ENCODE data around the gene IL2RA. TPM values are rescaled to one million over a fixed set of nuclear protein-coding genes. Genes with fewer than 3 reads are reported as not detected.
A peak's percentile ranks its signal among the peaks of the same experiment; 100 is the strongest.

The IL2RA gene
- total RNA-seq, 1 donor from 2014 or later: 2.3 TPM

GRCh38 chr10:6086375-6087233 is 24.4 kb upstream of the IL2RA start:
- ATAC-seq (ENCODE audit: poor library complexity): peak; percentile 79
- intact Hi-C loops (cut with DNase I): loop anchor here (5.0 kb wide), 1 partner anchor 316 kb away; no protein-coding TSS in a partner anchor
- peak; percentile 95 for DNase-seq

- no peak for ATAC-seq (ENCODE audit: poor library complexity)
These were observed 21.6 kb upstream of the IL2RA start for GRCh38 chr10:6083523-6084475.

DNA sequence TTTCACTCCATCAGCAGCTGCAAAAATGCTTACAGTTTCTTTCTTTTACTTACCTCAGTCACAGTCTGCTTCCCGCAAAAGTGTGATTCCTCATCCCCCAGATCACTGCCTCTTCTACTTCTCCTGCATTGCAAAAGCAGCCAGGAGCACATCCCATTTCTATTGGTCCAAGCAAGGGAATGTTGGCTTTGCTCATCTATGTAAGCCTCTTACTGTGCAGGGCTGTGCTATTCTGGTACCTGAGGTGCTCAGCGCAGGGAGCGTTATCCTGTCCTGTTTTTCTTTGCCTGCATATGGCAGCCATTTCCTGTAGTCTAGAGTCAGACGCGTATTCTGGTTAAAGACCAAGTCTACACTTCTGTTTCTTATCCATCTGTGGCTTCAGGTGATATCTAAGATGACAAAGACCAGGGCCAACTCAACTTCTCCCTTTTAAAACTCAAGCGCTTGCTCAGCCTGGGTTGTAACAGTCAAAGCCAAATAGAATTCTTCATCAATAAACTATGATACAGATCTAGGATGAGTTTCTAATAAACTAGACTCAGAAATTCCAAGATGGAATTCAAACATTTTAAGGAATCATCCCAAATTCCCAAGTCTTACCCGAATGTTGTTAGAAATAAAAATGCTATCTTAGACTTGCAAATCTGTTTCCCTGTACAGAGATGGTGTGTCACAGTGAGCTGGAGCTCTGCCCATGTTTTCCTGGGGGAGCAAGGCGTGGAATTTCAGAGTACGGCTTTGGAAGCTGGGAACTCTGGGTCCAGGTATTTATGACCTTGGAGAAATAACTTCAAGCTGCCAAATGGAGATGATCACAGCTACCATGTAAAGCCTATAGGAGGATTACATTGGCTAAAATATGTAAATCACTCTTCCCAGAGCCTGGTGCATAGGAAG is 20.6 kb upstream of the IL2RA start:
- DNase-seq (peak; percentile 65), ATAC-seq (ENCODE audit: poor library complexity) (peak; percentile 39)
- intact Hi-C loops (cut with DNase I): loop anchor here (5.0 kb wide), 1 partner anchor 70 kb away; no protein-coding TSS in a partner anchor

More at GRCh38 chr10:6083523-6084475, 21.6 kb upstream of the IL2RA start:
- intact Hi-C loops (cut with DNase I): loop anchor here (5.0 kb wide), 1 partner anchor 71 kb away; no protein-coding TSS in a partner anchor
- no peak for DNase-seq

DNA sequence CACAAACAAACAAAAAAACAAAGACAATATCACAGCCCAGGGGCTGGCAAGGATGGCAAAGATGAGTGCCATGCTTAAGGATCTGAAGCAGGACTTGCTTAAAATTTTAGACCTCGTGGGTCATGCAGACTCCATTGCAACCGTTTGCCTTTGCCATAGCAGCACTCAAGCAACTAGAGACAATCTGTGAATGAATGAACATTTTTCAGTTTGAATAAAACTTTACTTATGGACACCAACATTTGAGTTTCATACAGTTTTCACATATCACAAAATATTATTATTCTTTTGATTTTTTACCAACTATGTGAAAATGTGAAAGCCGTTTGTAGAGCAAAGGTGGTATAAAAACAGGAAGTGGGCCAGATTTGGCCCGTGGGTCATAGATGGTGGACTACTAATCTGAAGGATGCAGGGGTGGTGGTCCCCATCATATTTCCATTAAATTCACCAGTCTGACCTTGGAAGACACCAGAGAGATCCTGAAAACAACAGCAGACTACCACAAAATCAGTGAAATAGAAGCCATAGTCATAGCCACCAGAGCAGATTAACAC is 18.3 kb upstream of the IL2RA start:
- intact Hi-C loops (cut with DNase I): loop anchor here (5.0 kb wide), 1 partner anchor 68 kb away; no protein-coding TSS in a partner anchor
- DNase-seq: no peak
- no peak for ATAC-seq (ENCODE audit: poor library complexity)

GRCh38 chr10:6079044-6079443 is 16.9 kb upstream of the IL2RA start:
- intact Hi-C loops (cut with DNase I): no loop called here
- ATAC-seq (ENCODE audit: poor library complexity) (no peak), DNase-seq (no peak)

DNA sequence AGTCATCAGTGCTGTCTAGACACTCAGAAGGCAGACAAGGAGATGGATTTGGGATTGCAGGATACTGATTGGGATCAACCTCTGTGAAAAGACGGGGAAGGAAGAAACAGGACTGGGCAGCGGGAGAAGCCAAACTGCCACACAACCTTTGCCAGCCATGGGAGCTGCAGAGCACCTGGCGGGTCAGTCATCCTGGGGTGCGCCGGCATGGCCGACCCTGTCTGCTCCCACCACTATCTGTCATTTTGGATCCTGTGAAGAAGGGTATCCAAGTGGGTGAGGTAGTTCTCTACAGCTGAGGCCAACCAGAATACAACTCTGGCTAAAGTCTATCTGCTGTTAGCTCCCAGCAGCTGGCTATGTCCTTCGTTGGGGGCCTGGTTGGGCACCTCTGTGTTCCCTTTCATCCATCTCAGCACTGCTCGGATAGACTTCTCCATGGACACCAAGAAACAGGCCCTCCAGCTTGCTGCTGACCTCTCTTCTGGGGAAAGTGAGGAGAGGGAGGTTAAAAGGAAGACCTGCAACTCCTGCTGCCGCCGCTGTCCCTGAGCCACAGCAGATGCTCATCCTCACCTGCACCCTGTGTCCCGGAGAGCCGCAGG is 15.0 kb upstream of the IL2RA start:
- no peak for ATAC-seq (ENCODE audit: poor library complexity)
- no peak for DNase-seq
- intact Hi-C loops (cut with DNase I): no loop called here

DNA sequence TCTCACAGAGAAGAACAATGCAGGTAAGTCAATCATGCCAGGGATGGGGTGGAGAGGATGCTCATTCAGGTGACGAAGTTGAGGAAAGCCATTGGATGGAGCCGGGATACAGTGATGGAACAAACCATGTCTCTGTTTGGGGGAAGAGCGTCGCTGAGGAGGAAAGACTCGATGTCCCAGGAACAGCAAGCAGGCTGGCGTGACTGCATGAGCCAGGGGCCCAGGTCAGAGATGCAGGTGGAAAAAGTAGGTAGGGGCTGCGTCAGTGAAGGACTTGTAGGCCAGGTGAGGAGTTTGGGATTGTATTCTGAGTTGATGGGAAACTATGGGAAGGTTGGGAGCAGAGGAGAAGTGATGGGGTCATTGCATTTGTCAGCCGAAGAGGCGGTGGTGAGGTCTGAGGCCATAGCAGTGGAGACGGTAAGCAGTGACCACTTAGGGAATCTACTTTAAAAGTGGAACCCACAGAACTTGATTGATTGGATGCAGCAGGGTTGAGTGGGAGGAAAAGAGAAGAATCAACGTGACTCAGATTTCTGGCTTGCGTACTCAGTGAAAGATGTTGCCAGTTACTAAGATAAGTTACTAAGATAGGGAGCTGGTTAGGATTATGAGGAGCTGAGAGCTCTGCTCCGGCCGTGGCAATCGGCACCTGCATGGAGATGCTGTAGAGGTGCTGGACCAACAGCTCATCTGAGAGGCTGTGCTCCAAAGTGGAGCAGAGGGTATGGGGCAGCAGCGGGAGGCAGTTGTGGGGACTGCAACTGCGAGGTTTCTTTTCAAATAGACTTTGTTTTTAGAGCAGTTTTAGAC is 12.5 kb upstream of the IL2RA start:
- ATAC-seq (ENCODE audit: poor library complexity) (no peak), DNase-seq (no peak)
- intact Hi-C loops (cut with DNase I): no loop called here

DNA sequence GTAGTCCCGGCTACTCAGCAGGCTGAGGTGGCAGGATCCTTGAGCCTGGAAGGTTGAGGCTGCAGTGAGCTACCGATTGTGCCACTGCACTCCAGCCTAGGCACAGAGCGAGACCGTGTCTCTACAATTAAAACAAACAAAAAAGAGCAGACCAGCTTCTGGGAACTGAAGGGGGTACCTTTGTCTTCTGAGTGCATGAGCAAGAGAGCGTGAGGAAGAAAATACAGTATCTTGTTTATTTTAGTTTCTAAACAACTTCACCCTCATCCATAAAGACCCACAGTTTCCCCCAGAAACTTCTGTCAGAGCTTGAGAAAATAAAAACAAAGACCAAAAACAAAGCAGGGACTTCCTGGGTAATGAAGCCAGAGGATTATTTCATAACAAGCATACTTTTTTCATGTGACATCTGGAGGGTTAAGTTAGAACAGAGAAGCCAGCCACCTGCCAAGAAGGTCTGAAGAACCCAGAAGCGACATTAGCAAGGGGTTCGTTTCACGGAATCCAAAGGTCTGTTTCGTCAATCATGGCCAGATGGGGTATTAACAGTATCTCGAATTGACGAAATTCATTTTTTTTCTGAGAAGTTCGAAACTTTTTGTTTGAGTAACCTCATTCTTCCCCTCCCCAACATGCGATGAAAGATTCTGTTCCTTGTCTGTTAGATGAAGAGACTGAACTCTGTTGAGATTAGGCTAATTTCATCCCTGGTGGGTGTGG is 10.2 kb upstream of the IL2RA start:
- ATAC-seq (ENCODE audit: poor library complexity) (peak; percentile 65), DNase-seq (no peak)
- intact Hi-C loops (cut with DNase I): no loop called here

GRCh38 chr10:6071181-6072175 is 9.3 kb upstream of the IL2RA start:
- DNase-seq (no peak), ATAC-seq (ENCODE audit: poor library complexity) (peak; percentile 70)
- intact Hi-C loops (cut with DNase I): no loop called here

- intact Hi-C loops (cut with DNase I): no loop called here
- DNase-seq (no peak), ATAC-seq (ENCODE audit: poor library complexity) (no peak)
These were observed 8.5 kb upstream of the IL2RA start for GRCh38 chr10:6070660-6071059.

GRCh38 chr10:6069081-6069931 is 7.1 kb upstream of the IL2RA start:
- intact Hi-C loops (cut with DNase I): no loop called here
- ATAC-seq (ENCODE audit: poor library complexity): no peak
- no peak for DNase-seq

GRCh38 chr10:6068422-6068821 is 6.3 kb upstream of the IL2RA start:
- ATAC-seq (ENCODE audit: poor library complexity) (peak; percentile 33), DNase-seq (no peak)
- intact Hi-C loops (cut with DNase I): no loop called here

- no peak for ATAC-seq (ENCODE audit: poor library complexity)
- DNase-seq: no peak
- intact Hi-C loops (cut with DNase I): no loop called here
These were observed 5.8 kb upstream of the IL2RA start for GRCh38 chr10:6068006-6068405.

DNA sequence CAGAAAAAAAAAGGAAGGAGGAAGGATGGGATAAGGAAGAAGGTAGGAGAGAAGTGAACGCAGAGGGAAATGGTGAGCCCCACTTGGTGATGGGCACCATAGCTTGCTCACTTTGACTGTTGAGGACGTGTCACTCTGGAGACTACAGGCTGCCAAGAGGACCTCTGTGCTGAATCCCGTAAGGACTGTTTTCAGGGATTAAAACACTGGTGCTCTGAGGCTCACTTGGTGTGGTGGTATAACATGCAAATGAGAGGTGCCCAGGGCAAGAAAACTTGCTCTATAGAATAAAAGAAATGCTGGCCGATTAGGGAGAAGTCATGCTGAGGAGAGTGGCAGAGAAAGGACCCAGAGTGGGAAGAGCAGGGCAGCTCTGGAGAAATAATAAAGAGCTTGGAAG is 5.3 kb upstream of the IL2RA start:
- DNase-seq (no peak), ATAC-seq (ENCODE audit: poor library complexity) (no peak)
- intact Hi-C loops (cut with DNase I): no loop called here
